ENCODE measurements around the gene KIZ.
"Not testable (repeated sequence)": the region's sequence is repeated elsewhere in the genome, so short reads cannot be mapped to it uniquely, and the experiment has no call there.

Gene KIZ

GRCh38 chr20:21139881-21140566 is 14.1 kb downstream of the KIZ start:
- DNase-seq = no peak

GRCh38 chr20:21141825-21142224 is 15.9 kb downstream of the KIZ start:
- no peak for DNase-seq

GRCh38 chr20:21143194-21143890 is 17.5 kb downstream of the KIZ start:
- no peak for DNase-seq

DNA sequence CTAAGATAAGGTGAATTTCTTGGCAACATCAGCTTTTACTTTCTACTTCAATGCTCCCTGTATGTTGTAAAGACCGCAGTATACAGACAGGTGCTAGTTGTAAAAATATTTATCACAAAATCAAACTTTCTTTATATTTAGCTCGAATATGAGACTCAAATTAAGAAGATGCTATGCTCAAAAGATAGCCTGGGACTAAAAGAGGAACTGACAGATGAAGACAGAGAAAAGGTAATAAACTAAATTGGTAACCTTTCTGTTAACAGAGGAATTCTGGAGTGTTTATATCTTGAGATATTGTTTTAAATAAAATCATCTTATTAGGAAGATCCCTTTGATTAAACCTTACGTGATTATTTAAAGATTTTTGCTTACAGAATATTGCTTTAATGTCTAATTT is 19.5 kb downstream of the KIZ start:
- no peak for DNase-seq

- DNase-seq = no peak
These were observed 20.3 kb downstream of the KIZ start for GRCh38 chr20:21146215-21146614.

GRCh38 chr20:21147593-21147992 is 21.7 kb downstream of the KIZ start:
- no peak for DNase-seq

DNA sequence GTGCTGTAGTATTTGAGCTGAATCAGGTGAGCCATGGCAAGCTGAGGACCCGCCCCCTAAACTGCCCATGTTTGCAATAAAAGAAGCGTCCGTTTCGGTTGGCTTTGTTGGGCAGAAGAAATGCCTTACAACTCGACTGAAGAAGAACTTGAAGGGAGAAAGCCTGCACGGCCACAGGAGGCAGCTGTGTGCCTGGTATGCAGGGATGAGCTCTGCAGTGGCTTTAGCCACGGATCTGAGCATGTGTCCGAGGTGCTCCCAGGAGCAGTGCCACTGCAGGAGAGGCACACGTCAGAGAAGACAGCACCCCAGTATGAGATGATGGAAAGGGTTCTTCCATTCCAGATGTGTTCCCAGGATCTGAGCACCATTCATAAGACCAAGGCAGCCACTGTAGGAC is 23.5 kb downstream of the KIZ start:
- no peak for DNase-seq

DNA sequence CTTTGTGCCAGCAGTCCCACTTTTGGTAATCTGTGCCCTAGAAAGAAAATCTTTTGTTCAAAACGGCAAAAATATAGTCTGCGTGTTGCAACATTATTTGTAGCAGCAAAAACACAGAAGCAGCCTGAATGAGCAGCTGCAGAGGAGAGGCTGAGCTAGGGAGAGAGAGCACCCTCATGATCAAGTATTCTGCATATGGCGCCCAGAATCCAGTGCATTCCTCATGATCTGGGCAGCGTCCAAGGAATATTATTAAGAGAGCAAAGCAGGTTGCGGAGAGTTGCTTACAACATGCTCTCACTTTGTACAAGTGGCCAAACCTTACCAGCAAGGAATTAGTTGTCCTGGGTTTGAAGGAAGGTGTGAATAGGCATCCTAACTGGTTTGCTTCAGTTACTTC is 25.9 kb downstream of the KIZ start:
- DNase-seq = peak; percentile 12

GRCh38 chr20:21154692-21155091 is 28.8 kb downstream of the KIZ start:
- DNase-seq = no peak

DNA sequence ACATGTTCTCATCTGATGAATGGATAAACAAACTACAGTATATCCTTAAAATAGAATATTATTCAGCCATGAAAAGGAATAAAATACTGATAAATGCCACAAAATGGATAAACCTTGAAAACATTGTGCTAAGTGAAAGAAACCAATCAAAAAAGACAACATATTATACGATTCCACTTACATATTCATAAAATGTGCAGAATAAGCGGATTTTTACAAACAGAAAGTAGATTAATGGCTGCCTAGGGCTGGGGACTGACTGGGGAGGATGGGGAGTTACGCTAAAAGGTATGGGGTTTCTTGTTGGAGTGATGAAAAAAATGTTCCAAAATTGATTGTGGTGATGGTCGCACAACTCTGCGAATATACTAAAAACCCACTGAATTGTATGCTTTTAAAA is 29.4 kb downstream of the KIZ start:
- no peak for DNase-seq

- peak; percentile 56 for DNase-seq
These were observed 30.4 kb downstream of the KIZ start for GRCh38 chr20:21156266-21156665.

DNA sequence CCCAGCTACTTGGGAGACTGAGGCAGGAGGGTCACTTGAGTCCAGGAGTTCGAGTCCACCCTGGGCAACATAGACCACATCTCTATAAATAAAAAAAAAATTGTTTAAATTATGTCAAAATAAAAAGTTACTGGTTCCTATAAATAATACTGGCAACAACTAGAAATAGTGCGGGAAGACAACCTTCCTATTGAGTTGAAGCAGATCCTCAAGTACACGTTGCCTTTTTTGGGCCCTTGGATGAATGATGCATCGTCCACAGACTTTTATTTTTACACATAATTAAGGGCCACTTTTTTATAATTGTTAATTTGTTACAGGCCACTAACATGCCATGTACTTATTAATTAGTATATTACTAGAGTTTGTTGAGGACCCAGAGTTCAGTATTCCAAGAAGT is 31.1 kb downstream of the KIZ start:
- DNase-seq = no peak

DNA sequence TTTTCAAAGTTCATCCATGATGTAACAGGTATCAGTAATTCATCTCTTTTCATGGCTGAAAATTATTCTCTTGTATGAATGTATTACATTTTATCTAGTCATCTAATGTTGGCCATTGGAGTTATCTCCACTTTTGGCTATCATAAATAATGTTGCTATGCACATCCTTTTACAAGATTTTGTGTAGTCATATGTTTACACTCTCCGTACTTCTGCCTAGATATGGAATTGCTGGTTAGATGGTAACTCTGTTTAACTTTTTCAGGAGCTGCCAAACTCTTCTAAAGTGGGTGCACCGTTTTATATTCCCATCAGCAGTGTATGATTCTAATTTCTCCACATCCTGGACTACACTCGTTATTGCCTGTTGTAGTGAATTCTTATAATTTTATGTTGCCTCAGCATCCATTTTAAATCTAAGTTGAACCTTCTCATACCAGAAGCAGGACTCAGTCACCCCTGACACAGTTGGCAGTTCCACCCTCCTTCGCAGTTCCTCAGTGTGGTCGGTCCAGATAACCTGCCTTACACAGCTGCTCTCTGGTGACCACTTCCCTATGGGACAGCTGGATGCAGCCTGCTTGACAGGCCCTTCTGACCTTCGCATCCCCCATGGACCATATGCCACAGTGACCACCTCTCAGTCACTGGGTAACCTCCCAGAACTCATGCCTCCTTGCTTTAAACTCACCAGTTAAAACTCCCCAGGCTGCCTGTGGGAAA is 33.9 kb downstream of the KIZ start:
- DNase-seq = no peak

GRCh38 chr20:21161926-21162325 is 36.0 kb downstream of the KIZ start:
- no peak for DNase-seq

GRCh38 chr20:21162631-21163030 is 36.7 kb downstream of the KIZ start:
- no peak for DNase-seq

DNA sequence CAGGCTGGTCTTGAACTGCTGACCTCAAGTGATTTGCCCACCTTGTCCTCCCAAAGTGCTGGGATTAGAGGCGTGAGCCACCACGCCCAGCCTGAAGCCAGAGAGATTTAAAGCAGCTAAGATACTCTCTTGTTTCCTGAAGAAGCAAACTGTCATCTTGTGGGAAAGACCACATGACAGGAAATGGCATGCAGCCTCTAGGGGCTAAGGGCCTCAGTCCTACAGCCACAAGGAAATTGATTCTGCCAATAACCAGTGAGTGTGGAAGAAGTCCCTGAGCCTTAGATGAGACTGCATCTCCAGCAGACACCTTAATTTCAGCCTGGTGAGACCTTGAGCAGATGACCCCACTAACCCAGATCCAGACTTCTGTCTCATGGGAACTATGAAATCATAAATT is 40.9 kb downstream of the KIZ start:
- DNase-seq = no peak

- no peak for DNase-seq
These were observed 41.4 kb downstream of the KIZ start for GRCh38 chr20:21167261-21167660.

DNA sequence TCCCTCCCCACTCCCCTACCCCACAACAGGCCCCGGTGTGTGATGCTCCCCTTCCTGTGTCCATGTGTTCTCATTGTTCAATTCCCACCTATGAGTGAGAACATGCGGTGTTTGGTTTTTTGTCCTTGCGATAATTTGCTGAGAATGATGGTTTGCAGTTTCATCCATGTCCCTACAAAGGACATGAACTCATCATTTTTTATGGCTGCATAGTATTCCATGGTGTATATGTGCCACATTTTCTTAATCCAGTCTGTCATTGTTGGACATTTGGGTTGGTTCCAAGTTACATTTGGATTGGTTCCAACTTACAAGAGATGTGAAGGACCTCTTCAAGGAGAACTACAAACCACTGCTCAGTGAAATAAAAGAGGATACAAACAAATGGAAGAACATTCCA is 42.2 kb downstream of the KIZ start:
- DNase-seq = not testable (repeated sequence)

DNA sequence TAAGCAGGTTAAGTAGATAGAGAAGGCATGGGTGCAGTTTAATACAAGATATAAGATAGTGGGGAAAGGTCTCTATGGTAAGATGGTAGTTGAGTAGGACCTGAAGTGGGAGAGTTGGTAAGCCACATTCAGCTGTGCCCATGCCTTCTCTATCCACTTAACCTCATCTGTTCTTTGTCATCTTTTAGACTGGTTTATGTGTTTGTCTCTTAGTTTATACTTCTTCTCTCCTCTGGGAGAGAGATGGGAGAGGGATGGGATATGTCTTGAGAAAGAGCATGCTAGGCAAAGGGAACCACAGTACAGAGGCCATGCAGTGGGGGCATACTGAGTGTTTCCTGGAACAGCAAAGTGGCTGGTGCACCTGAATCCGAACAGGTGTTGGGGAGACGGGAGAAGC is 46.7 kb downstream of the KIZ start:
- DNase-seq = no peak

- DNase-seq = no peak
These were observed 47.6 kb downstream of the KIZ start for GRCh38 chr20:21173485-21173884.

GRCh38 chr20:21174516-21175239 is 48.8 kb downstream of the KIZ start:
- no peak for DNase-seq

GRCh38 chr20:21175433-21175832 is 49.6 kb downstream of the KIZ start:
- DNase-seq = no peak

- no peak for DNase-seq
These were observed 51.9 kb downstream of the KIZ start for GRCh38 chr20:21177767-21178166.
